ENCODE measurements around the gene PSMA1. TPM values are rescaled to one million over a fixed set of nuclear protein-coding genes. Genes with fewer than 3 reads are reported as not detected.

The PSMA1 gene
- total and polyA plus RNA-seq, 2 donors (not counting 1 experiment from before 2014, with no cell fraction given) = 165 to 220 TPM

GRCh38 chr11:14544611-14545010 is 24.4 kb upstream of the PSMA1 start:
- H3K9ac ChIP-seq (ENCODE audit: insufficient read depth, low read length) = no peak overlapping the region

GRCh38 chr11:14543260-14543659 is 23.1 kb upstream of the PSMA1 start:
- H3K9me3 ChIP-seq (ENCODE audit: control insufficient read depth, insufficient read depth, low read depth, low read length) = no peaks in the 10 kb centered on the region
- no peak overlapping the region for H3K4me2 ChIP-seq (ENCODE audit: extremely low read depth, insufficient read depth, low read length)
- DNase-seq (ENCODE audit: low read depth in 2 of 2) = no peak
- no peaks in the 10 kb centered on the region for H3K27me3 ChIP-seq (ENCODE audit: control insufficient read depth, insufficient read depth, low read length)
- no peak for TF ChIP-seq EZH2 (IDR thresholded peaks at IDR 0.05; ENCODE audit: low read length, missing control alignments)
- no peak for TF ChIP-seq CTCF (conservative IDR thresholded peaks at IDR 0.05 in 1 of 2, IDR thresholded peaks at IDR 0.05 in 1 of 2; ENCODE audit: low read depth in 1 of 2, low read length in 2 of 2)
- no peaks in the 10 kb centered on the region for H3K4me1 ChIP-seq (ENCODE audit: control insufficient read depth, extremely low read depth, insufficient read depth, low read length)
- no peak overlapping the region for H3K27ac ChIP-seq (ENCODE audit: insufficient read depth, low read length)
- no peak overlapping the region for H2AFZ ChIP-seq (ENCODE audit: low read length)
- no peaks in the 10 kb centered on the region for H4K20me1 ChIP-seq (ENCODE audit: control insufficient read depth, extremely low read depth, insufficient read depth, low read length)
- H3K9ac ChIP-seq (ENCODE audit: insufficient read depth, low read length) = no peak overlapping the region
- H3K79me2 ChIP-seq (ENCODE audit: control insufficient read depth, insufficient read depth, low read length) = no peaks in the 10 kb centered on the region
- no peaks in the 10 kb centered on the region for H3K36me3 ChIP-seq (ENCODE audit: control insufficient read depth, insufficient read depth, low read length)
- H3K4me3 ChIP-seq (replicated peaks in 1 of 4; ENCODE audit: control extremely low read depth in 1 of 4, insufficient read depth in 1 of 4, low read depth in 3 of 4, low read length in 4 of 4) = no peak overlapping the region

More at GRCh38 chr11:14544611-14545010, 24.4 kb upstream of the PSMA1 start:
- peak in 1 of 2 donors; percentile 78 for DNase-seq (ENCODE audit: low read depth in 2 of 2)
- no peaks in the 10 kb centered on the region for H3K79me2 ChIP-seq (ENCODE audit: control insufficient read depth, insufficient read depth, low read length)
- H3K36me3 ChIP-seq (ENCODE audit: control insufficient read depth, insufficient read depth, low read length) = no peaks in the 10 kb centered on the region
- no peaks in the 10 kb centered on the region for H3K9me3 ChIP-seq (ENCODE audit: control insufficient read depth, insufficient read depth, low read depth, low read length)
- no peaks in the 10 kb centered on the region for H4K20me1 ChIP-seq (ENCODE audit: control insufficient read depth, extremely low read depth, insufficient read depth, low read length)
- no peaks in the 10 kb centered on the region for H3K4me1 ChIP-seq (ENCODE audit: control insufficient read depth, extremely low read depth, insufficient read depth, low read length)
- H3K4me2 ChIP-seq (ENCODE audit: extremely low read depth, insufficient read depth, low read length) = no peak overlapping the region
- H3K27me3 ChIP-seq (ENCODE audit: control insufficient read depth, insufficient read depth, low read length) = no peaks in the 10 kb centered on the region
- TF ChIP-seq EZH2 (IDR thresholded peaks at IDR 0.05; ENCODE audit: low read length, missing control alignments) = no peak
- TF ChIP-seq CTCF (conservative IDR thresholded peaks at IDR 0.05 in 1 of 2, IDR thresholded peaks at IDR 0.05 in 1 of 2; ENCODE audit: low read depth in 1 of 2, low read length in 2 of 2) = no peak
- H2AFZ ChIP-seq (ENCODE audit: low read length) = no peak overlapping the region
- no peak overlapping the region for H3K27ac ChIP-seq (ENCODE audit: insufficient read depth, low read length)
- H3K4me3 ChIP-seq (replicated peaks in 1 of 4; ENCODE audit: control extremely low read depth in 1 of 4, insufficient read depth in 1 of 4, low read depth in 3 of 4, low read length in 4 of 4) = no peak overlapping the region

GRCh38 chr11:14542324-14542723 is 22.1 kb upstream of the PSMA1 start:
- Histone ChIP-seq H3K36me3 (ENCODE audit: control insufficient read depth, insufficient read depth, low read length) (no peaks in the 10 kb centered on the region), H3K9ac (ENCODE audit: insufficient read depth, low read length) (no peak overlapping the region), H4K20me1 (ENCODE audit: control insufficient read depth, extremely low read depth, insufficient read depth, low read length) (no peaks in the 10 kb centered on the region), H3K27me3 (ENCODE audit: control insufficient read depth, insufficient read depth, low read length) (no peaks in the 10 kb centered on the region), H3K79me2 (ENCODE audit: control insufficient read depth, insufficient read depth, low read length) (no peaks in the 10 kb centered on the region), H3K4me2 (ENCODE audit: extremely low read depth, insufficient read depth, low read length) (no peak overlapping the region), H3K4me3 (replicated peaks in 1 of 4; ENCODE audit: control extremely low read depth in 1 of 4, insufficient read depth in 1 of 4, low read depth in 3 of 4, low read length in 4 of 4) (no peak overlapping the region), H2AFZ (ENCODE audit: low read length) (no peak overlapping the region), H3K4me1 (ENCODE audit: control insufficient read depth, extremely low read depth, insufficient read depth, low read length) (no peaks in the 10 kb centered on the region), H3K27ac (ENCODE audit: insufficient read depth, low read length) (no peak overlapping the region), H3K9me3 (ENCODE audit: control insufficient read depth, insufficient read depth, low read depth, low read length) (no peaks in the 10 kb centered on the region)
- TF ChIP-seq CTCF (conservative IDR thresholded peaks at IDR 0.05 in 1 of 2, IDR thresholded peaks at IDR 0.05 in 1 of 2; ENCODE audit: low read depth in 1 of 2, low read length in 2 of 2) (no peak), EZH2 (IDR thresholded peaks at IDR 0.05; ENCODE audit: low read length, missing control alignments) (no peak)
- no peak for DNase-seq (ENCODE audit: low read depth in 2 of 2)

Measured in fibroblast of lung (primary cell).